Mononuclear cell (primary cell): Measurements from ENCODE around the gene GLP2R. TPM values are rescaled to one million over a fixed set of nuclear protein-coding genes. Genes with fewer than 3 reads are reported as not detected.

ENCODE experiments used
- H3K27me3 ChIP-seq: 2 replicates; pipeline ENCODE4 v1.6.0; 2011; ENCODE audit warnings: low read length, control low read depth; ENCODE audit not compliant: insufficient read depth
- H3K4me1 ChIP-seq: 2 replicates; pipeline ENCODE4 v1.5.1; 2011; ENCODE audit warnings: mild to moderate bottlenecking, low read length, control low read depth; ENCODE audit not compliant: insufficient read depth
- H3K4me3 ChIP-seq: 2 replicates; pipeline ENCODE4 v1.5.1; 2011; ENCODE audit warnings: mild to moderate bottlenecking, low read length, moderate library complexity
- H3K9me3 ChIP-seq: 2 replicates; pipeline ENCODE4 v1.5.1; 2011; ENCODE audit warnings: low read depth, mild to moderate bottlenecking, control low read depth, low read length
- total RNA-seq: library from RNA; depleted of rRNA; stranded (reverse); fragments of >200 nt; gene quantifications from one replicate; pipeline ENCODE4 v1.2.3, GENCODE V29; 2012

Gene GLP2R
- total RNA-seq, 1 donor: not detected

GRCh38 chr17:9828296-9829295 lies 2.9 kb downstream of the GLP2R start:
- Histone ChIP-seq H3K4me3 (no peak overlapping the region), H3K9me3 (no peaks in the 10 kb centered on the region), H3K4me1 (no peaks in the 10 kb centered on the region), H3K27me3 (no peaks in the 10 kb centered on the region)

DNA sequence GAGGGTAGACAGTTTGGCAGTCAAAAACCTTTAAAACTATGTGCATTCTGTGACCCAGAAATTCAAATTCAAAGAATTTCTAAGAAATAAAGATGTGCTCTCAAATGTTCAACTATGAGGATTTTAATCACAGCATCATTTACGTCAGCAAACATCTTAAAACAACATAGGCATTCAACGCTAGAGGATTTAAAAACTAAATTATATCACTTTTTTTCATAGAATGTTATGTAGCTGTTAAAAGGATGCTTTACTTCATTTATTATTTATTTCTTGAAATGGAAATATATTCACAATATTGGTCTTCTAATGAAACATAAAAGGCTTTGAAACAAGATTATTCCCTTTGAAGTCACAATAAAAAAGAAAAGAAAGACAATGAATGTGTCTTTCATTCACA lies 3.6 kb downstream of the GLP2R start:
- Histone ChIP-seq H3K4me1 (no peaks in the 10 kb centered on the region), H3K4me3 (no peak overlapping the region), H3K27me3 (no peaks in the 10 kb centered on the region), H3K9me3 (no peaks in the 10 kb centered on the region)

DNA sequence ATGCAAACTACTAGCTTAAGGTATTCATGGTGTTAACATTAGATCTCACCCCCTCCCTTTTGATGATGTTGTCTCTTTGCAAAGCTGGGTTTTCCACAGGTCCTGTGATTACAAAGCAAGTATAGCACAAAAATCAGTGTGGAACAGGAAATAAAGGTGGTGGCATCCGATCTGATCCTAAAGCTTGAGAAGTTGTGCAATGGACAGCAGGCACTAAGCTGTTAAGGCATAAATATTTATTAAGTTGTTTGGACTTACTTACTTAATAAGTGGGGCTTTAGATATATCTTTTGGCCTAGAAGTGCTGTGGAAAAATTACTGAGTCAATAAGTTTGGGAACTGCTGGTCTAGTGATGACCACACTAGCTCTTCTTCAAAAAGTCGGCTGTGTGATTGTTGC lies 5.0 kb downstream of the GLP2R start:
- no peak overlapping the region for H3K4me3 ChIP-seq
- H3K4me1 ChIP-seq: no peaks in the 10 kb centered on the region
- H3K27me3 ChIP-seq: no peaks in the 10 kb centered on the region
- no peaks in the 10 kb centered on the region for H3K9me3 ChIP-seq

- no peak overlapping the region for H3K4me3 ChIP-seq
- no peaks in the 10 kb centered on the region for H3K4me1 ChIP-seq
- H3K9me3 ChIP-seq: no peaks in the 10 kb centered on the region
- H3K27me3 ChIP-seq: no peaks in the 10 kb centered on the region
Observed at GRCh38 chr17:9833922-9834321, 8.2 kb downstream of the GLP2R start.

- Histone ChIP-seq H3K27me3 (no peaks in the 10 kb centered on the region), H3K9me3 (no peaks in the 10 kb centered on the region), H3K4me3 (no peak overlapping the region), H3K4me1 (no peaks in the 10 kb centered on the region)
Observed at GRCh38 chr17:9837551-9838471, 12.1 kb downstream of the GLP2R start.

GRCh38 chr17:9839433-9839832 lies 13.7 kb downstream of the GLP2R start:
- Histone ChIP-seq H3K9me3 (no peaks in the 10 kb centered on the region), H3K4me1 (no peaks in the 10 kb centered on the region), H3K4me3 (no peak overlapping the region), H3K27me3 (no peaks in the 10 kb centered on the region)

DNA sequence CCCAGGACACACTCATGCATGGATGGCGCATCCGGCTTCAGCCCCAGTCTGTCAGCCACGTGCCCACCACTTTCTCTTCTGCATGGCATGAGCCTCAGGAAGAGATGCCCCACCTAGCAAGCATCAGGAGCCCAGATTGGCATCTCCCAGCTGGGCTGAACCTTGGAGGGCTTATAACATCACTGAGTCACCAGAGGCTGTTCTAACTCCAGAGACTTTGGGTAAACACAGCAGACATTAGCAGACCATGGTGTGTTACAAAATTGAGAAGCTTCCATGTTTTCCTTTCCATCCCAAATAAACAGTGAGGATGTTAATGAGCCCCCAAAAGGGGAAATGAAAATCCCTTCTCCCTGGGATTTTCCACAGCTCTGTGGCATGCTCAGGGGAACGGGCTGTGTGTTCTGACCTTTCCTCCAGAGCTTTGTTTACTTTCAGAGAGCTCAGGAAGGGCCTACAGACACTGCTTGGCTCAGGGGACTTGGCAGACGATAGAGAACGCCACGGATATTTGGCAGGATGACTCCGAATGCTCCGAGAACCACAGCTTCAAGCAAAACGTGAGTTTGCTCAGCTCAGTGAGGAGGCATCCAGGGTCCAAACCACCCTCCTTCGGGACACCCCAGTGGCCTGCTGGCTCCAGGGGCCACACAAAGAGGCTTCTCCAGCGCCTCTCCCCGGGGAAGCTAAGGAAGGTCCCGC lies 16.5 kb downstream of the GLP2R start:
- Histone ChIP-seq H3K4me1 (no peaks in the 10 kb centered on the region), H3K9me3 (no peaks in the 10 kb centered on the region), H3K4me3 (no peak overlapping the region), H3K27me3 (no peaks in the 10 kb centered on the region)

- H3K4me1 ChIP-seq: no peaks in the 10 kb centered on the region
- no peaks in the 10 kb centered on the region for H3K9me3 ChIP-seq
- no peaks in the 10 kb centered on the region for H3K27me3 ChIP-seq
- no peak overlapping the region for H3K4me3 ChIP-seq
Observed at GRCh38 chr17:9843152-9844010, 17.7 kb downstream of the GLP2R start.

GRCh38 chr17:9844153-9844552 lies 18.4 kb downstream of the GLP2R start:
- H3K4me1 ChIP-seq: no peaks in the 10 kb centered on the region
- no peak overlapping the region for H3K4me3 ChIP-seq
- H3K9me3 ChIP-seq: no peaks in the 10 kb centered on the region
- no peaks in the 10 kb centered on the region for H3K27me3 ChIP-seq

GRCh38 chr17:9845306-9845705 lies 19.6 kb downstream of the GLP2R start:
- H3K27me3 ChIP-seq: no peaks in the 10 kb centered on the region
- no peaks in the 10 kb centered on the region for H3K4me1 ChIP-seq
- H3K4me3 ChIP-seq: no peak overlapping the region
- H3K9me3 ChIP-seq: no peaks in the 10 kb centered on the region

GRCh38 chr17:9850151-9850550 lies 24.4 kb downstream of the GLP2R start:
- no peaks in the 10 kb centered on the region for H3K9me3 ChIP-seq
- no peaks in the 10 kb centered on the region for H3K4me1 ChIP-seq
- H3K27me3 ChIP-seq: no peaks in the 10 kb centered on the region
- H3K4me3 ChIP-seq: no peak overlapping the region

DNA sequence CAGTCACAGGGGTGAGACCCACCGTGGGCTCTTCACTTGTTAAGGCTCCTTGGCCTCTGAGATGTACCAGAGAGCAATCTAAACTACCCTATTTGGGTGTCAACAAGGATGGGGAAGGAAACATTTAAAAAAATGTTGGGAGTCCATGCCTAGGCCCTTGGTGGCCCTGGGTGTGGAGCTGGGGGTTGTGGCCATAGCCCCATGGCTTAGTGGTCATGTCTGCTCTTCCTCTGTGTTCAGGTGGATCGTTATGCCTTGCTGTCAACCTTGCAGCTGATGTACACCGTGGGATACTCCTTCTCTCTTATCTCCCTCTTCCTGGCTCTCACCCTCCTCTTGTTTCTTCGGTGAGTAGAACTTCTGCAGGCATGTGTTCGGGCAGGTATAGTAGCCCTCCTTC lies 28.5 kb downstream of the GLP2R start:
- Histone ChIP-seq H3K4me3 (no peak overlapping the region), H3K27me3 (no peaks in the 10 kb centered on the region), H3K9me3 (peaks cover 6% of the 10 kb centered on the region), H3K4me1 (no peaks in the 10 kb centered on the region)

DNA sequence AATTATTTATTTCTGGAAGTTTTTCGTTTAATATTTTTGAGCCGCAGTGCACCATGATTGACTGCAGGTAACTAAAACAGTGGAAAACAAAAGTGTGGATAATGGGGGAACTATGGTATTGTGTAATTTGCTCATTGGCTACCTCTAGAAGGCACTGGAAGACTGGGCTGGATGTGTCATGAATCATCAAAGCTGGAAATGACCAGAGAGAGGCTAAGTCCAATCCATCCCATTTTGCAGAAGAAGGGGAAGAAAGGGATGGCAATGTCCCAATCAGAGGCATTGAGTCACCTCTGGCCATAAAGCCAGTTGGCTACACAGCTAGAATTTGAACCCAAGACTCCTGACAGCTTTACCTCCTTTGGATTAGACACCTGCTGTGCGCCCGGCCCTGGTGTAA lies 29.3 kb downstream of the GLP2R start:
- H3K4me1 ChIP-seq: no peaks in the 10 kb centered on the region

GRCh38 chr17:9859781-9860180 lies 34.1 kb downstream of the GLP2R start:
- peaks cover 6% of the 10 kb centered on the region for H3K9me3 ChIP-seq
- no peaks in the 10 kb centered on the region for H3K27me3 ChIP-seq
- H3K4me3 ChIP-seq: no peak overlapping the region
- H3K4me1 ChIP-seq: no peaks in the 10 kb centered on the region

More for the DNA sequence above, 29.3 kb downstream of the GLP2R start:
- Histone ChIP-seq H3K27me3 (no peaks in the 10 kb centered on the region), H3K9me3 (peaks cover 6% of the 10 kb centered on the region), H3K4me3 (no peak overlapping the region)
